Gastrocnemius medialis (tissue), 4 donors: ENCODE measurements around the gene SPTBN4. TPM values are rescaled to one million over a fixed set of nuclear protein-coding genes. Genes with fewer than 3 reads are reported as not detected.
"Not testable (repeated sequence)": the region's sequence is repeated elsewhere in the genome, so short reads cannot be mapped to it uniquely, and the experiment has no call there.

ENCODE experiments used
- ATAC-seq, 2 donors: fragments of 150-250 bp; one replicate each; pipeline ENCODE4 v1.9.1; 2016
- DNase-seq, 2 donors: peaks; one replicate each; pipeline ENCODE4 v3.0.0-alpha.2; 2019
- H3K27ac ChIP-seq, 4 donors: fragments of 200-600 bp; sonication (generic); 1 replicate in 1 of 4; 2 replicates in 3 of 4; pipeline ENCODE4 v1.5.1; 2016 to 2018; ENCODE audit warnings: mild to moderate bottlenecking in 2 of 4, moderate library complexity in 1 of 4
- H3K27me3 ChIP-seq, 3 donors: fragments of 200-600 bp; sonication (generic) in 2 of 3; 1 replicate in 1 of 3; 2 replicates in 2 of 3; pipeline versions ENCODE4 v1.5.1 to v1.6.0; 2016 to 2019; ENCODE audit warnings: mild to moderate bottlenecking in 1 of 3, moderate library complexity in 1 of 3
- H3K36me3 ChIP-seq, 2 donors: fragments of 200-600 bp; sonication (generic) in 1 of 2; one replicate each; pipeline ENCODE4 v1.5.1; 2017 to 2018
- H3K4me1 ChIP-seq, 2 donors: fragments of 200-600 bp; sonication (generic) in 1 of 2; one replicate each; pipeline ENCODE4 v1.5.1; 2016 to 2017; ENCODE audit warnings: mild to moderate bottlenecking in 2 of 2
- H3K4me3 ChIP-seq, 4 donors: fragments of 200-600 bp; sonication (generic) in 3 of 4; 1 replicate in 1 of 4; 2 replicates in 3 of 4; pipeline ENCODE4 v1.5.1; 2016 to 2019; ENCODE audit warnings: mild to moderate bottlenecking in 2 of 4
- H3K9me3 ChIP-seq, 3 donors: fragments of 200-600 bp; sonication (generic) in 2 of 3; 1 replicate in 1 of 3; 2 replicates in 2 of 3; pipeline ENCODE4 v1.5.1; 2016 to 2019
- CTCF ChIP-seq, 5 experiments: fragments of 450-650 bp in 3 of 5; fragments of 200-600 bp in 2 of 5; sonication (generic) in 2 of 5; IDR thresholded peaks in 4 of 5; conservative IDR thresholded peaks in 1 of 5; 1 replicate in 4 of 5; 2 replicates in 1 of 5; pipeline ENCODE4 v1.5.1; 2016 to 2019; ENCODE audit warnings: antibody characterized with exemption in 5 of 5, mild to moderate bottlenecking in 3 of 5, moderate library complexity in 3 of 5
- POLR2A ChIP-seq, 2 donors: fragments of 450-650 bp; IDR thresholded peaks; one replicate each; pipeline ENCODE4 v1.6.1; 2017; ENCODE audit warnings: antibody characterized with exemption in 2 of 2, mild to moderate bottlenecking in 2 of 2, moderate library complexity in 2 of 2
- in situ Hi-C, 4 donors: fragments of 200-750 bp; cut with MboI; loops; one replicate each; pipeline versions ENCODE4 v1.15.0 to v1.8.0; 2017; ENCODE audit warnings: low sequenced_read_pairs in 4 of 4
- intact Hi-C: fragments of 100-400 bp; cut with DNase I; formaldehyde crosslinking; loops from one replicate; pipeline ENCODE4 v1.15.1; 2023; ENCODE audit warnings: low total_unique reads
- total RNA-seq, 4 donors: library from RNA; depleted of rRNA; stranded (reverse); fragments of >200 nt; gene quantifications; one replicate each; pipeline versions ENCODE4 v1.1.0 to v1.2.3, GENCODE V29; 2016

SPTBN4 gene
- total RNA-seq, 4 donors from 2014 or later = 0.86 to 5.9 (median 2.4) TPM

- Histone ChIP-seq H3K4me3 (no peak overlapping the region), H3K36me3 (no peaks in the 10 kb centered on the region), H3K4me1 (no peaks in the 10 kb centered on the region), H3K27me3 (no peaks in the 10 kb centered on the region), H3K27ac (no peak overlapping the region), H3K9me3 (no peaks in the 10 kb centered on the region)
- ATAC-seq = no peak
- no peak for DNase-seq
- no peak for TF ChIP-seq CTCF (IDR thresholded peaks at IDR 0.05 in 4 of 5, conservative IDR thresholded peaks at IDR 0.05 in 1 of 5)
- no peak for TF ChIP-seq POLR2A (IDR thresholded peaks at IDR 0.05)
- intact Hi-C loops = no loop called here
- in situ Hi-C loops = loop anchor here in 2 of 4 donors (10.0 kb wide), 1 partner anchor 55 kb away; no protein-coding TSS in a partner anchor
Measured at GRCh38 chr19:40589591-40590429, 123.0 kb downstream of the SPTBN4 start.

DNA sequence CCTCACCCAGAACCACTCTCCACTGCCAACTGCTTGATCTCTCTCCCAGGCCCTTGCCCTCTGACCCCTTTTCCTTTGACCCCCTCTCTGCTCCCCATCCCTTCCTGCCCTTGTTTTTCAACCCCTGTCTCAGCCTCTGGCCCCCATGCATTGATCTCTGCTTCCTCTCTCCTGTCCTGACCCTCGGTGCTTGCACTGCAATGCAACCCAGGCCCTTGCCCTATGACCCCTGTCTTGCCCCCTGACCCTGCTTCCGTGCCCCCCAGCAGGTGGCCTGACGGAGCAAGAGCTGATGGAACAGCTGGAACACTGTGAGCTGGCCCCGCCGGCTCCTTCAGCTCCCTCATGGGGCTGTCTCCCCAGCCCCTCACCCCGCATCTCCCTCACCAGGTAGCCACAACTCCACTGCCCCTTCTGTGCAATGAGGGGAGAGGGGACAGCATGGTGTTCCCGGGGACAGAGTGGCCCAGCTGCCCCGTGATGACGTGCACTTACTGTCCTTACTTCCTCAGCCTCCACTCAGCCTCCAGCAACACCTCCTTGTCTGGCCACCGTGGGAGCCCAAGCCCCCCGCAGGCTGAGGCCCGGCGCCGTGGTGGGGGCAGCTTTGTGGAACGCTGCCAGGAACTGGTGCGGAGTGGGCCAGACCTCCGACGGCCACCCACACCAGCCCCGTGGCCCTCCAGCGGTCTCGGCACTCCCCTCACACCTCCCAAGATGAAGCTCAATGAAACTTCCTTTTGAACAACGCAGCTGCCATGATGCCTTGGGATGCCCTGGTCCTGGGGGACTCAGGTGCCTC, 123.9 kb downstream of the SPTBN4 start:
- in situ Hi-C loops = loop anchor here in 2 of 4 donors (10.0 kb wide), 1 partner anchor 56 kb away; no protein-coding TSS in a partner anchor
- Histone ChIP-seq H3K27ac (no peak overlapping the region), H3K4me3 (no peak overlapping the region), H3K4me1 (no peaks in the 10 kb centered on the region), H3K36me3 (no peaks in the 10 kb centered on the region), H3K9me3 (no peaks in the 10 kb centered on the region), H3K27me3 (no peaks in the 10 kb centered on the region)
- TF ChIP-seq CTCF (IDR thresholded peaks at IDR 0.05 in 4 of 5, conservative IDR thresholded peaks at IDR 0.05 in 1 of 5) (no peak), POLR2A (IDR thresholded peaks at IDR 0.05) (no peak)
- ATAC-seq (no peak), DNase-seq (no peak)
- intact Hi-C loops = no loop called here

DNA sequence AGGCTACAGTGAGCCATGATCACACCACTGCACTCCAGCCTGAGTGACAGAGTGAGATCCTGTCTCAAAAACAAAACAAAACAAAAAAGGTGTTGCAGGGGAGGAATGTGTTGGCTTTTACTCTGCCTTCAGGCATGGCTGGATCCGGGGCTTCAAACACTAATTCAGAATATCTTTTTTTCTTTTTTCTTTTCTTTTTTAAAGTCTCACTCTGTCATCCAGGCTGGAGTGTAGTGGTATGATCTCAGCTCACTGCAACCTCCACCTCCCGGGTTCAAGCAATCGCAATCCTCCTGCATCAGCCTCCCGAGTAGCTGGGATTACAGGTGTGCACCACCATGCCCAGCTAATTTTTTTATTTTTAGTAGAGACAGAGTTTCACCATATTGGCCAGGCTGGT, 124.9 kb downstream of the SPTBN4 start:
- H3K36me3 ChIP-seq, H3K4me3 ChIP-seq, H3K9me3 ChIP-seq, H3K27me3 ChIP-seq, H3K4me1 ChIP-seq, H3K27ac ChIP-seq, intact Hi-C loops, DNase-seq, ATAC-seq: not testable (repeated sequence)
- in situ Hi-C loops = loop anchor here in 2 of 4 donors (10.0 kb wide), 1 partner anchor 57 kb away; no protein-coding TSS in a partner anchor

GRCh38 chr19:40592170-40592569, 125.4 kb downstream of the SPTBN4 start:
- TF ChIP-seq CTCF (IDR thresholded peaks at IDR 0.05 in 4 of 5, conservative IDR thresholded peaks at IDR 0.05 in 1 of 5) = no peak
- no peak for TF ChIP-seq POLR2A (IDR thresholded peaks at IDR 0.05)
- Histone ChIP-seq H3K36me3 (no peaks in the 10 kb centered on the region), H3K27ac (no peak overlapping the region), H3K4me1 (peaks cover 0 to 5% of the 10 kb centered on the region in 2 donors), H3K27me3 (peaks cover 9 to 11% (median 11%) of the 10 kb centered on the region in 3 donors), H3K9me3 (no peaks in the 10 kb centered on the region), H3K4me3 (no peak overlapping the region)
- intact Hi-C loops = no loop called here
- DNase-seq = no peak
- peak in 1 of 2 donors; percentile 84 for ATAC-seq
- in situ Hi-C loops = loop anchor here in 2 of 4 donors (10.0 kb wide), 1 partner anchor 57 kb away; no protein-coding TSS in a partner anchor

DNA sequence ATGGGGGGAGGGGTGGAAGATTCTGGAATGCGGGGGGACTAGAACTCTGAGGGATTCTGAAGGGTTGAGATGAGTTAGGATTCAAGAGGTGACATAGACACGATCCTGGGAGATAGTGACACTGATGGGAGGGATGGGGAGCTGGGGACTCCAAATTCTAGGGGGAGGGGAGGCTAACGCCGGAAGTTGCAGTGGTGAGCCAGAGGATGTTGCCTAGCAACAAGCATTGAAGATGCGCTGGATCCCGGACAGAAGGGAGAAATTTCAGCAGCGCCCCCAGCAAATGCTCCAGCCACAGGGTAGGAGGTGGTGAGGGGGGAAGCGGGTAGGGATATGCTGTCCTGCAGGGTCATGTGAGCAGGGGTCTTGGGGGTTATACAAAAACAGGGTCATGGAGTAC, 127.5 kb downstream of the SPTBN4 start:
- H3K4me3 ChIP-seq = no peak overlapping the region
- no peak for ATAC-seq
- in situ Hi-C loops = loop anchor here in 2 of 4 donors (10.0 kb wide), 1 partner anchor 59 kb away; no protein-coding TSS in a partner anchor
- H3K4me1 ChIP-seq = peaks cover 0 to 13% of the 10 kb centered on the region in 2 donors
- H3K27me3 ChIP-seq = peaks cover 23 to 29% (median 24%) of the 10 kb centered on the region in 3 donors
- no peaks in the 10 kb centered on the region for H3K36me3 ChIP-seq
- no peaks in the 10 kb centered on the region for H3K9me3 ChIP-seq
- intact Hi-C loops = no loop called here
- no peak overlapping the region for H3K27ac ChIP-seq
- no peak for DNase-seq
- no peak for TF ChIP-seq POLR2A (IDR thresholded peaks at IDR 0.05)
- TF ChIP-seq CTCF (IDR thresholded peaks at IDR 0.05 in 4 of 5, conservative IDR thresholded peaks at IDR 0.05 in 1 of 5) = no peak
